Gastroesophageal sphincter (tissue), 3 donors: ENCODE measurements around the gene MAGEA4.

Source experiments
- POLR2A ChIP-seq, 2 donors: fragments of 450-650 bp; IDR thresholded peaks; one replicate each; pipeline ENCODE4 v1.6.1; 2017; ENCODE audit warnings: antibody characterized with exemption in 2 of 2, mild to moderate bottlenecking in 2 of 2, moderate library complexity in 1 of 2
- TF ChIP-seq, protein P1 (sequence below), 4 experiments: fragments of 200-600 bp in 2 of 4; fragments of 450-650 bp in 2 of 4; sonication (generic) in 1 of 4; IDR thresholded peaks; one replicate each; pipeline ENCODE4 v1.5.1; 2017 to 2019; ENCODE audit warnings: antibody characterized with exemption in 4 of 4, mild to moderate bottlenecking in 2 of 4, moderate library complexity in 2 of 4

DNA sequence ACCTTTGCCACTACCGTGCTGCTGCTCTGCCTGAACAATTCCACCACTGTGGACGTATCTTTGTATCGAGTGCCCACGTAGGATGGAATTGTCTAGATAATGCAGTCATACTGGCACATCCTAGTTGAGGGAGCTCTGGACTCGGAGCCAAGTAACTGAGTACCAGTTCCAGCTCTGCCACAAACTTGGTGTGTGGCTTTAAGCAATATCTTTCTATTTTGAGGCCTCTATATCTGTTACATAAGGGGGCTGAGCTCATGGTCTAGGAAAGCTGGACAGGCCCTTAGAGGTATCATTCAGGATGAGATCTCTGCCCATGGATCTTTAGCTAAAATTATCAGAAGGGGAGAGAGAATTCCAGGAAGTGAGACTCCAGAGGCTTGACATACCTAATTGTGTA lies 49.3 kb downstream of the MAGEA4 start:
- TF ChIP-seq, protein P1, sequence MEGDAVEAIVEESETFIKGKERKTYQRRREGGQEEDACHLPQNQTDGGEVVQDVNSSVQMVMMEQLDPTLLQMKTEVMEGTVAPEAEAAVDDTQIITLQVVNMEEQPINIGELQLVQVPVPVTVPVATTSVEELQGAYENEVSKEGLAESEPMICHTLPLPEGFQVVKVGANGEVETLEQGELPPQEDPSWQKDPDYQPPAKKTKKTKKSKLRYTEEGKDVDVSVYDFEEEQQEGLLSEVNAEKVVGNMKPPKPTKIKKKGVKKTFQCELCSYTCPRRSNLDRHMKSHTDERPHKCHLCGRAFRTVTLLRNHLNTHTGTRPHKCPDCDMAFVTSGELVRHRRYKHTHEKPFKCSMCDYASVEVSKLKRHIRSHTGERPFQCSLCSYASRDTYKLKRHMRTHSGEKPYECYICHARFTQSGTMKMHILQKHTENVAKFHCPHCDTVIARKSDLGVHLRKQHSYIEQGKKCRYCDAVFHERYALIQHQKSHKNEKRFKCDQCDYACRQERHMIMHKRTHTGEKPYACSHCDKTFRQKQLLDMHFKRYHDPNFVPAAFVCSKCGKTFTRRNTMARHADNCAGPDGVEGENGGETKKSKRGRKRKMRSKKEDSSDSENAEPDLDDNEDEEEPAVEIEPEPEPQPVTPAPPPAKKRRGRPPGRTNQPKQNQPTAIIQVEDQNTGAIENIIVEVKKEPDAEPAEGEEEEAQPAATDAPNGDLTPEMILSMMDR (IDR thresholded peaks at IDR 0.05) = no peak
- TF ChIP-seq POLR2A (IDR thresholded peaks at IDR 0.05) = no peak
